ENCODE results near the gene EFTUD2. TPM values are rescaled to one million over a fixed set of nuclear protein-coding genes. Genes with fewer than 3 reads are reported as not detected.

The EFTUD2 gene
- total and polyA plus RNA-seq, 9 of the 15 experiments (the other 6 are each of a cell fraction or from before 2014, with no cell fraction given) = 65.8 to 362 (median 218) TPM

DNA sequence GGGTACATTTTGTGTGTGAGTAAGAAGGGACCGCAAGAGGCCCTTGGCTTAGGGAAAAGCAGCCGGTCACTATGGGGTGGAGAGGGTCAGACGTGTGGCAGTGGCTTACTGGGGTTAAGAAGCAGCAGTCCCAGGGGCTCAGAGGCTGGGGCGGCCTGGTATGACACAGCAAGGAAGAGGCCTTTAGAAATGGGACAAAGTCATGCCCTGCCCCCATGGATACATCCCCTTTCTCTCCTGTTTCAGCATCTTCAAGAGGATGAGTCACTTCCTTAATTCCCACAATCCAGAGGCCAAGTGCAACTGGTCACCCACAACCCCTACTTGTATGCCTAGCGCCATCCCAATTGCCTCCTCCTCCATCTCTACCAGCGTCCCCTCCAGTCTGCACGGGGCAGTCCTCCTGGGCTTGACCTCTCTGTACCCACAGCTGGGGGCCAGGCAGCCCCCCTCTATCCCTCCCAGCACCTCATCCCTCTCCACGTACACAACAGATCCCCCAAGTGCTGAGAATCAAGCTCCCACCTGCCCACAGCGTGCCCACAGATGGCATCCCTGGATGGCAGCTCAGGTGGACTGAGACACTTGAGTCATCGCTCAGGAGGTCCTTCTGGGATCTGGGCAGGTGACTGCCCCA is 6.9 kb upstream of the EFTUD2 start:
- Histone ChIP-seq H3K79me2 (ENCODE audit: control insufficient read depth, insufficient read depth, low read length) (no peaks in the 10 kb centered on the region), H3K9ac (ENCODE audit: insufficient read depth in 1 of 2, low read depth in 2 of 2, low read length in 2 of 2) (peak overlapping the region; percentile 38 to 43; a peak in 2 of 4 replicates), H3K4me3 (no peak overlapping the region), H3K27ac (ENCODE audit: extremely low read depth, low read depth, low read length) (peak overlapping the region; percentile 65; the same call in 1 of the 3 replicates), H2AFZ (ENCODE audit: low read depth, low read length) (peak overlapping the region; percentile 46), H4K20me1 (replicated peaks; ENCODE audit: control insufficient read depth, insufficient read depth, low read length) (no peaks in the 10 kb centered on the region), H3K27me3 (ENCODE audit: control insufficient read depth in 2 of 2, insufficient read depth in 2 of 2, low read length in 2 of 2) (no peaks in the 10 kb centered on the region), H3K36me3 (ENCODE audit: control insufficient read depth, insufficient read depth, low read length) (no peaks in the 10 kb centered on the region), H3K9me1 (ENCODE audit: control insufficient read depth, insufficient read depth, low read length) (peaks cover 7% of the 10 kb centered on the region), H3K9me3 (replicated peaks; ENCODE audit: control insufficient read depth, insufficient read depth, low read depth, low read length) (no peaks in the 10 kb centered on the region), H3K4me2 (ENCODE audit: insufficient read depth, low read length) (peak overlapping the region; percentile 36), H3K4me1 (replicated peaks in 1 of 2; ENCODE audit: control insufficient read depth in 2 of 2, insufficient read depth in 2 of 2, low read length in 2 of 2) (peaks cover 36 to 38% of the 10 kb centered on the region in 2 experiments)
- ChIA-PET CTCF (ENCODE audit: low intra/inter-chr PET ratio) (no interaction called here), POLR2A (interaction anchor here (0.6 kb wide), 2 partner anchors 60 to 219 kb away, joined by 3 read pairs; no protein-coding TSS in a partner anchor)
- DNase-seq (ENCODE audit: extremely low read depth in 1 of 4, low spot score in 3 of 4) (peak in 2 of 4 experiments; percentile 56 to 75), FAIRE-seq (peak; percentile 79), ATAC-seq (peak; percentile 62)
- intact Hi-C loops (cut with micrococcal nuclease) = no loop called here
- BruUV-seq (replicated peaks) = no TSS peak
- 51% methylated on average over 8 of the region's 10 CpGs for WGBS (ENCODE audit: insufficient coverage, low coverage, missing lambda C conversion rate)
- in situ Hi-C loops (cut with MboI) = no loop called here
- TF ChIP-seq CCNT2 (IDR thresholded peaks at IDR 0.05; ENCODE audit: borderline replicate concordance, extremely low read depth, insufficient read length, low read depth, low read length) (peak; percentile 38), GTF2F1 (IDR thresholded peaks at IDR 0.05; ENCODE audit: low read depth, low read length) (no peak), ETV5 (CRISPR knock-in tag; IDR thresholded peaks at IDR 0.05; ENCODE audit: low read depth) (peak; percentile 90), GATAD2B (IDR thresholded peaks at IDR 0.05; ENCODE audit: borderline replicate concordance) (no peak), MAFG (tag; conservative IDR thresholded peaks at IDR 0.05) (peak; percentile 64), CXXC5 (CRISPR knock-in tag; IDR thresholded peaks at IDR 0.05) (peak; percentile 21; the same call in 1 of the 2 replicates), ZNF133 (CRISPR knock-in tag; IDR thresholded peaks at IDR 0.05) (no peak), MAFK (IDR thresholded peaks at IDR 0.05; ENCODE audit: low read length) (peak; percentile 62), ETV6 (IDR thresholded peaks at IDR 0.05; ENCODE audit: borderline replicate concordance in 1 of 2, low read depth in 2 of 2, low read length in 1 of 2) (no peak), ETV6 (CRISPR knock-in tag; IDR thresholded peaks at IDR 0.05; ENCODE audit: borderline replicate concordance) (no peak), CEBPG (CRISPR knock-in tag; IDR thresholded peaks at IDR 0.05) (peak; percentile 82), CEBPG (tag; conservative IDR thresholded peaks at IDR 0.05 in 1 of 2, IDR thresholded peaks at IDR 0.05 in 1 of 2) (peak in 1 of 2 experiments; percentile 84; a peak in 2 of 4 replicates), FOXA3 (CRISPR knock-in tag; conservative IDR thresholded peaks at IDR 0.05 in 1 of 2, IDR thresholded peaks at IDR 0.05 in 1 of 2) (no peak), ZNF395 (CRISPR knock-in tag; IDR thresholded peaks at IDR 0.05) (peak; percentile 76; the same call in 1 of the 2 replicates)
- TF ChIP-seq, protein P1, sequence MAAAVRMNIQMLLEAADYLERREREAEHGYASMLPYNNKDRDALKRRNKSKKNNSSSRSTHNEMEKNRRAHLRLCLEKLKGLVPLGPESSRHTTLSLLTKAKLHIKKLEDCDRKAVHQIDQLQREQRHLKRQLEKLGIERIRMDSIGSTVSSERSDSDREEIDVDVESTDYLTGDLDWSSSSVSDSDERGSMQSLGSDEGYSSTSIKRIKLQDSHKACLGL (CRISPR knock-in tag; IDR thresholded peaks at IDR 0.05; ENCODE audit: borderline replicate concordance, poor library complexity, severe bottlenecking) = no peak
- TF ChIP-seq, protein P2, sequence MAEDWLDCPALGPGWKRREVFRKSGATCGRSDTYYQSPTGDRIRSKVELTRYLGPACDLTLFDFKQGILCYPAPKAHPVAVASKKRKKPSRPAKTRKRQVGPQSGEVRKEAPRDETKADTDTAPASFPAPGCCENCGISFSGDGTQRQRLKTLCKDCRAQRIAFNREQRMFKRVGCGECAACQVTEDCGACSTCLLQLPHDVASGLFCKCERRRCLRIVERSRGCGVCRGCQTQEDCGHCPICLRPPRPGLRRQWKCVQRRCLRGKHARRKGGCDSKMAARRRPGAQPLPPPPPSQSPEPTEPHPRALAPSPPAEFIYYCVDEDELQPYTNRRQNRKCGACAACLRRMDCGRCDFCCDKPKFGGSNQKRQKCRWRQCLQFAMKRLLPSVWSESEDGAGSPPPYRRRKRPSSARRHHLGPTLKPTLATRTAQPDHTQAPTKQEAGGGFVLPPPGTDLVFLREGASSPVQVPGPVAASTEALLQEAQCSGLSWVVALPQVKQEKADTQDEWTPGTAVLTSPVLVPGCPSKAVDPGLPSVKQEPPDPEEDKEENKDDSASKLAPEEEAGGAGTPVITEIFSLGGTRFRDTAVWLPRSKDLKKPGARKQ (CRISPR knock-in tag; IDR thresholded peaks at IDR 0.05) = no peak

All from K562 (cell line).